GM18909 (cell line): ENCODE measurements around the gene CMBL.

Source experiments
- ATAC-seq: cut with Tn5 transposase; IDR thresholded peaks from one replicate; pipeline ENCODE4 v1.9.1; 2021; ENCODE audit warnings: mild to moderate bottlenecking; ENCODE audit not compliant: unreplicated experiment, poor library complexity

CMBL gene

DNA sequence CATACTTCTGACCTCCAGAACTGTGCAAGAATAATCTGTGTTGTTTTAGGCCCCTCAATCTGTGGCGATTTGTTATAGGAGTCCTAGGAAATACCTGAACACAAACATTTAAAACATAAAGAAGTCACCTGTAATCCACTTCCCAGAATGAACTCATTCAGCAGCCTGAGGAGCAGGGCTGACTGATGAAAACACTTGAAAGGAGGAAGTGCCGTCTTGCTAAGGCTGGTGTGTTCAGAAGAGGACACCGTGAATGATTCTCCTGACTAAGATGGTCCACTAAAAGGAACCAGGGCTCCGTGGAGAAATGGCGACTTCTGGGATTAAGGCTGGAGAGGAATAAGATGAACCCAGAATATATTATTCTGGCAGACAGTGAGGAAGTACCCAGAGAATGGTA lies 27.1 kb upstream of the CMBL start:
- no peak for ATAC-seq

GRCh38 chr5:10333154-10334006 lies 25.7 kb upstream of the CMBL start:
- peak; percentile 74 for ATAC-seq

DNA sequence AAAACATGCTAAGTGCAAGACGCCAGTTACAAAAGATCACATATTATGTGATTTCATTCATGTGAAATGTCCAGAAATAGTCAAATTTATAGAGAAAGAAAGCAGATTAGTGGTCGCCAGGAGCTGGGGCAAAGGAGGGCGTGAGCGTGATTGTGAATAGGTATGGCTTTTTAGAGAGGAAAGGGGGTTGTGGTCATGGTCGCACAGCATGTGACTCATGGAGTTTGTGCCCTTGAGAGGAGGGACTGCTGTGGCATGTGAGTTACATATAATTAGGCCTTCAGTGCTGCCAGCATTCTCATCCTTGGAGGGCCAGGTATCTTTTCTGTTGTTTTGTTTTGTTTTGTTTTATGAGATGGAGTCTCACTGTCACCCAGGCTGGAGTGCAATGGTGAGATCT lies 24.6 kb upstream of the CMBL start:
- no peak for ATAC-seq

DNA sequence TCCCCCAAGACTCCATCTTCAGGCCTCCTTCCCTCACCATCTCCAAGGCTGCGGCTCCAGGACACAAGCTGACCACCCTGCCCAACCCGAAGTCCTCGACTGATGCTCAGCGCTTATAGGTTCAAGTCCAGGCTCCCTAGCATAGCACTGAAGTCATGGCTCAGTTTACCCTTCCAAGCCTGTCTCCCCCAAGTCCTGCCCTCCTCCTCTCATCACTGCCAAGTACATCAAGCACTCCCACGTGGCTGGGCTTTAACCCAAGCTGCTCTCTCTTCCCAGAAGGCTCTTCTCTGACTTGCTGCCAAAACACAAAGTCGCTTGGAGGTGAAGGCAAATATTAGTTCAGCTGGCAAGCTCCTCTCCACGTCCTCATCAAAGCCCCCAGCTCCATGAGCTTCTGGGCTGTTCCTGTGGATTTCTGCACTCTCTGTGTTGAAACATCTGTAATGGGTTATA lies 23.7 kb upstream of the CMBL start:
- no peak for ATAC-seq

- no peak for ATAC-seq
Measured at GRCh38 chr5:10330511-10331230, 23.0 kb upstream of the CMBL start.

DNA sequence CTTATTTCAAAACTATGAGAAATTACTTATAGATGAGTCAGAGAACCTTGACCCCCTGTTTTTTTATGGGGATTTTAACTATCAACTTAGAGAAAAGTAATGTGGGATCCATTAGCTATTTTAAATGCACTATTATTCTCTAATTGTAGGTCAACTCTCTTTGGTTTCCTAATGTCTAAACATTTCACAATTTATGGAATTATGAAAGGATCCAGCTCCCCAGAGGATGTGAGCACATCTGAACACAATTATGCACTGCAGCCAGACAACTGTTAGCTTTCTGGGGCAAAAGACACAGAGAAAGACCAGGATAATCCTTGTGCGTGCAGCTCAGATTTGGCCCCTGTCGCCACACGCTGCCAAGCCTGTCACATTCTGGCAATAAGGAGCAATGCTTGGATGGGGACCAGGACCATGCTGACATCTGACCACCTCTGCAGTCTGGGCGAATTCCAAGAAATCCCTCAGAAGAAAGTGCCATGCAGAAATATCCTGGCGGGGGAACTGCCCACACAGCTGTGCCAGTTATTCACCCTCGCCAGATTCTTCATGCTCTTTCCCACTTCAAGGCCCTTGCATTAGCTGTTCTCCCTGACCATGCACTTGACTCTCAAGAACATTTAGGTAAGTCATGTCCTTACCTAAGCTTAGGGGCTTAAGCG lies 22.2 kb upstream of the CMBL start:
- ATAC-seq, result no peak

DNA sequence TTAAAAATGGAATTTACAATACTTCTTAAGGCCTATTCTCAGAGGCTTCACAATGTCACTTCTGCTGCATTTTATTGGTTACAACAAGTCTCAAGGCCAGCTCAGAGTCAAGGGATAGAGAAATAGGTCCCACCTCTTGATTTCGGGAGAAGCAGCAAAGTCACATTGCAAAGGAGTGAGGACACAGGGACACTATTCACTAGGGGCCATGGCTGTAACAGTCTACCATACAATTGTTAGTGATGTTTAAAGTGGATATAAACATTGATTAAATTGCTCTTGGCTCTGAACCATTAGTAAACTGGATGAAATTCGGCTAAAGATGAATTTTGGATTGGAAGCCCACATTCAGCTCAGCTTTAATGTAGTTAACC lies 21.7 kb upstream of the CMBL start:
- ATAC-seq, result no peak

DNA sequence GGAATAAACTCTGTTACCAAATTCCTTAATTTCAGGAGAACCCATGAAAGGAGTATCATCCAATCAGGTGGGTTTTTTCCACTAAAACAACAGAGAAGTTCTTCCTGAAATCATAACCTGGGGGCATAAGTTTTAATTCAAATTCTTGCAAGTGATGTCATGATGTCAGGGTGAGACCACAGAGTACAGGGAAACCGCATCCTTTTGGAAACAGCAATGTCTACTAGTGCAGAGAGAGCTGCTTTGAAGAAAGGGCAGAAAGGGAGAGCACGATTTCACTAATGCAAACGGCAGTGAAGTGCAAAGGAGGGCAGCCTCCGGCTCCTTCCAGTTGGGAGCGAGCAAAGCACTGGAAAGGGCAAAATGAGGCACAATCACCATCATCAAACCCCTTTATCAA lies 20.6 kb upstream of the CMBL start:
- no peak for ATAC-seq

- ATAC-seq, result no peak
Measured at GRCh38 chr5:10324518-10325370, 17.0 kb upstream of the CMBL start.

DNA sequence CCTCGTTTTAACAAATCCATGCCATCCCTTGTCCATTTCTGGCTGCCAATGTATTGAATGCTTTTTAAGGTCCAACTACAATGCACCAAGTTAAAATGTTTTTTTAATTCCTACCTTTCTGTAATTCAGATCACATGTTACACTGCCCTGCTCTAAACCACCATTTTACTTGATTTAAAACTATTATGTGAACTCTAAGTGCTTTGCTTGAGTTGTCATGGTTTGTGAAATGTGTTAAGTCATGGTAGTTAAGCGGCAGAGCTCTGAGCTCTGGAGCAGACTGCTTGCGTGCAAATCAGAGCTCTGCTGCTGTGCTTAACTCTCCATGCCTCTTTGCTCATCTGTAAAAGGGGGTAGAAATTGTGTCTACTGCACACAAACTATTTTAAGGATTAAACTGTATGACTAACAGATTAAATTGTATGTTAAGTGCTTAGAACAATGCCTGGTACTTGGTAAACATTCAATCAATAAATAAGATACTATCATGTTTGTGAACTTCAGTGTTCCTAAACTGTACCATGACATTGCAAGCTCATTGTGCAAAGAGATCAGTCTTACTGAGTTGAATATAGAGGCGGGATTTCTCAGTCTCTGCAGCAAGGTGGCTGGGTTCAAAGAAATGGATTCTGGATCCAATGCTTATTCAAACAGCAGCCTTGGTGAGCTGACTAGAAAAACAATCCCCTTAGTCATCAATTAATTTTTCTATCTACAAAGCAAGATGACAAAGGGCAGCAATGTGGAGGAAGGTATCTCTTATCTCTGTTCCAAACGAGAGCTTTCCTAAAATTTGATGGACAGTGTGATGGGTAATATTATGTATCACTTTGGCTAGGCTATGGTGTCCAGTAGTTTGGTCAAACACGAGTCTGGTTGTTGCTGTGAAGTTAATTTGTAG lies 16.1 kb upstream of the CMBL start:
- no peak for ATAC-seq

DNA sequence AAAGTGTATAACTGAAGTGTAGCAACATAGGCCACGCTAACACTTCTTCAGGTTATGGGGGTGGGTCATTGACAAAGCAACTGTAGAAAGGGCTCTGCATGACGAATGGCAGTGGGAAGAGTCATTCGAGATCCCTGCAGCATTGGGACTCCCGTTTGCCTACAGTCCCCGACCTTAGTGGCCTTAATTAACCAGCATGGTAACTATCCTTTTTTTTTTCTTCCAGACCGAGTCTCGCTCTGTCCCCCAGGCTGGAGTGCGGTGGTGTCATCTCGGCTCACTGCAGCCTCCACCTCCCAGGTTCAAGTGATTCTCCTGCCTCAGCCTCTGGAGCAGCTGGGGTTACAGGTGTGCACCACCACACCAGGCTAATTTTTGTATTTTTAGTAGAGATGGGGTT lies 14.2 kb upstream of the CMBL start:
- ATAC-seq, result no peak

DNA sequence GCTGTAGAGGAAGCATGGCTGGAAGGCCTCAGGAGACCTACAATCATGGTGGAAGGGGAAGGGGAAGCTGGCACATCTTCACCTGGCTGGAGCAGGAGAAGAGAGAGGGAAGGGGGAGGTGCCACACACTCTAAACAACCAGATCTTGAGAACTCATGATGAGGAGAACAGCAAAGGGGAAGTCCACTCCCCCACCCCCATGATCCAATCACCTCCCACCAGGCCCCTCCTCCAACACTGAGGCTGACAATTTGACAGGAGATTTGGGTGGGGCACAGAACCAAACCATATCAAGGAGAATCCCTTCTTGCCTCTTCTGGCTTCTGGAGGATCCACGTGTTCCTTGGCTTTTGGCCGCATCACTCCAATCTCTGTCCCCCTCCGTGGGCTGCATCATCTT lies 13.1 kb upstream of the CMBL start:
- no peak for ATAC-seq

DNA sequence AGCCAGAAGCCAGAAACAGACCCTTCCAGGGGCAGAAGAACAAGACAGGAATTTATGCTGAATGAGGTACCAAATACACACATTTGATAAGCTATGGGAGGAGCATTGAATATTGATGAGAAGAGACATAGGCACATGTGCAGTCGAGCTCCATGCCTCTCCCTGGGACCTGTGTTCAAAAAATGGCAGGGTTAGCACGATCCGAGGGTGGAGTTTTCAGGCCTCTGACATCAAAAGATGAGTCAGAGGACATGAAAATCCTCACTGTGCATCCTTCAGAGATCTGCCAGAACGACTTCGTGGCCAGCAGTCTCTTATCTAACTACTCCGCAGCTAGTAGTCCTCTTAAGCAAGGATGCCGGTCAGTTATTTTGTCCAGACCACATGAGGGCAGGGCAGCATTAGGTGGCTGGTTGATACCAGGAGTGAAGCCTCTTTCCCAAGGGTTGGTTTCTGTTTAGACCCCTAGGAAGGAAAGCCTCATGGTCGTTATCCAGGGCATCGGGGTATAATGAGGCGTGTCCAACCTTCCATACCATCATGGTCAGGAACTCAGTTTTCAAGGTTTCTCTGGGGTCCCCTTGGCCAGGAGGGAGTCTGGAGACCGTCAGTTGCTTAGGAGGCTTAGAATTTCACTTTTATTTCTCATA lies 11.6 kb upstream of the CMBL start:
- ATAC-seq, result no peak

- peak; percentile 72 for ATAC-seq
Measured at GRCh38 chr5:10317825-10318682, 10.4 kb upstream of the CMBL start.

DNA sequence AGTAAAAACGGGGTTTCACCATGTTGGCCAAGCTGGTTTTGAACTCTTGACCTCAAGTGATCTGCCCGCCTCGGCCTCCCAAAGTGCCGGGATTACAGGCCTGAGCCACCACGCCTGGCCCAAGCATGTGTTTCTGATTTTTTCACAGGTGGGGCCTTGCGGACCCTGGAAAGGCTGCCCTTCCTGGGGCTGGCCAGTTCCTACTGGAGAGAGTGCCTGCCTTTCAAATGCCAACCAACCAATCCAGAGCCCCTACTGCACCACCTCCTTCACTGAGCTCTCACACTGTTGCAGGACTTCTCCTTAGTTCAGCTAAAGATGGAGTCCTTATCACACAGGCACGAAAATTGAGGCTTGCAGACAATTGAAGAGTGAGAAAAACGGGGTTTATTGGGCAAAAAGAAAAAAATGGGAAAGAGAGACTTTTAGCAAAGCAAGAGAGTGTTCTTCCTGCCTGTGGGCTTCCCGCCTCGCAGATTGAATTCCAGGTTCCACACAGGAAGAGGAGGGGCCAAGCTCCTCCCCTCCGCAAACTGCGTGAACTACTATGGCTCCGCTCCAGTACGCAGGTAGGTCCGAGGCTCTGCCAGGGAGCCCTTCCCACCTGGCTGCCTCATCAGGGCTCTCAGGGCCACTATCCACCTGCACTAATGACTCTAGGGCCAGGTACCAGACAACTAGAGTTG lies 8.3 kb upstream of the CMBL start:
- ATAC-seq, result no peak

DNA sequence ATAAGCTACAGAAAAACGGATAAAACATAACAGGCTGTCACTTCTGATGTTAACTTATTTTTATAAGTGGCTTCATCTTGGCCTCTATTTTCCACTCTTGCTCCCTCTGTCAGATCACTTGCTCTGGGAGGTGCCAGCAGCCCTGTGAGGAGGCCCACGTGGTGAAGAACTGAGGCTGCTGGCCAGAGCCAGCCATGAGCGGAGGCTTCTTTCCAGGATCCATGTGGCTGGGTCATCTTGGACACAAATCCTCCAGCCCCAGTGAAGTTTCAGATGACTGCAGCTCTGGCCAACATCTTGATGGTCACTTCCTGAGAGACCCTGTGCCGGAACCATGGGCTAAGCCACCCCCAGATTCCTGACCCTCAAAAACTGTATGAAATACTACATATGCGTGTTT lies 7.5 kb upstream of the CMBL start:
- no peak for ATAC-seq
